CD8-positive, alpha-beta memory T cell (primary cell): ENCODE results near the gene STARD5. TPM values are rescaled to one million over a fixed set of nuclear protein-coding genes. Genes with fewer than 3 reads are reported as not detected.

Experiments used
- CTCF ChIA-PET: fragments of 350-600 bp; sonication (Branson Sonifier 250); formaldehyde crosslinking; loops from one replicate; lab custom pipeline; 2021; ENCODE audit warnings: antibody characterized with exemption; lab: Charles Lee
- POLR2A ChIA-PET: fragments of 350-600 bp; sonication (Branson Sonifier 250); formaldehyde crosslinking; loops from one replicate; lab custom pipeline; 2021; ENCODE audit warnings: antibody characterized with exemption; lab: Charles Lee
- DNase-seq, 5 donors: peaks; one replicate each; pipeline versions ENCODE4 v3.0.0 to v3.0.0-alpha.2; 2020 to 2022; ENCODE audit warnings: mixed read lengths in 1 of 5
- H3K27ac ChIP-seq: one replicate; pipeline ENCODE4 v1.7.0; 2013; ENCODE audit warnings: low read depth, mild to moderate bottlenecking, low read length, moderate library complexity
- H3K27me3 ChIP-seq: 2 replicates; pipeline ENCODE4 v1.7.0; 2013; ENCODE audit warnings: low read length, mild to moderate bottlenecking; ENCODE audit not compliant: insufficient read depth, poor library complexity, severe bottlenecking
- H3K36me3 ChIP-seq: 2 replicates; pipeline ENCODE4 v1.7.0; 2013; ENCODE audit warnings: mild to moderate bottlenecking, low read length, moderate library complexity; ENCODE audit not compliant: insufficient read depth
- H3K4me1 ChIP-seq: 2 replicates; pipeline ENCODE4 v1.7.0; 2013; ENCODE audit warnings: mild to moderate bottlenecking, low read length, moderate library complexity; ENCODE audit not compliant: insufficient read depth
- H3K4me3 ChIP-seq: 2 replicates; pipeline ENCODE4 v1.7.0; 2013; ENCODE audit warnings: mild to moderate bottlenecking, low read length
- H3K9me3 ChIP-seq: 2 replicates; pipeline ENCODE4 v1.7.0; 2013; ENCODE audit warnings: mild to moderate bottlenecking, low read length
- H3K27ac Mint-ChIP-seq, 8 donors: one replicate each; pipeline ENCODE4 v1.8.0; 2020 to 2021; ENCODE audit warnings: mixed read lengths in 8 of 8, mild to moderate bottlenecking in 6 of 8, inconsistent platforms in 3 of 8, moderate library complexity in 3 of 8
- H3K27me3 Mint-ChIP-seq, 2 donors: one replicate each; pipeline ENCODE4 v1.8.0; 2020 to 2021; ENCODE audit warnings: mixed read lengths in 2 of 2, mild to moderate bottlenecking in 1 of 2, moderate library complexity in 1 of 2
- H3K36me3 Mint-ChIP-seq, 3 donors: one replicate each; pipeline ENCODE4 v1.8.0; 2020 to 2021; ENCODE audit warnings: mixed read lengths in 3 of 3, inconsistent platforms in 1 of 3, mild to moderate bottlenecking in 1 of 3
- H3K4me1 Mint-ChIP-seq, 3 donors: one replicate each; pipeline ENCODE4 v1.8.0; 2020 to 2021; ENCODE audit warnings: mixed read lengths in 3 of 3, inconsistent platforms in 1 of 3, mild to moderate bottlenecking in 1 of 3
- H3K4me3 Mint-ChIP-seq, 7 donors: one replicate each; pipeline ENCODE4 v1.8.0; 2020 to 2021; ENCODE audit warnings: mixed read lengths in 7 of 7, mild to moderate bottlenecking in 6 of 7, moderate library complexity in 4 of 7, inconsistent platforms in 2 of 7
- H3K9me3 Mint-ChIP-seq, 5 donors: one replicate each; pipeline ENCODE4 v1.8.0; 2020 to 2022; ENCODE audit warnings: mixed read lengths in 5 of 5, mild to moderate bottlenecking in 3 of 5, moderate library complexity in 2 of 5, inconsistent platforms in 1 of 5
- polyA plus RNA-seq: library from polyadenylated mRNA; unstranded; fragments of 300-500 nt; fragmentation: Illumina TruSeq; gene quantifications from one replicate; pipeline ENCODE4 v1.2.3, GENCODE V29; 2021
- total RNA-seq, 2 experiments: library from RNA; stranded (reverse); gene quantifications; one replicate each; pipeline ENCODE4 v1.2.3, GENCODE V29; 2021

Gene STARD5
- total and polyA plus RNA-seq, 3 experiments from 2014 or later = 2.6 to 5.8 (median 4.4) TPM

- Mint-ChIP-seq H3K9me3 (no peaks in the 10 kb centered on the region), H3K27ac (peak overlapping the region in 5 of 8 donors; percentile 29 to 96 (median 57)), H3K4me1 (peaks cover 30 to 69% (median 40%) of the 10 kb centered on the region in 3 donors), H3K36me3 (peaks cover 0 to 65% (median 3%) of the 10 kb centered on the region in 3 donors), H3K27me3 (no peaks in the 10 kb centered on the region), H3K4me3 (no peak overlapping the region)
- ChIA-PET POLR2A (interaction anchor here (0.8 kb wide), 1 partner anchor 11 kb away, joined by 5 read pairs; no protein-coding TSS in a partner anchor), CTCF (interaction anchor here (1.2 kb wide), 1 partner anchor 48 kb away, joined by 3 read pairs; no protein-coding TSS in a partner anchor)
- Histone ChIP-seq H3K4me3 (no peak overlapping the region), H3K4me1 (peaks cover 36% of the 10 kb centered on the region), H3K9me3 (no peaks in the 10 kb centered on the region), H3K27me3 (no peaks in the 10 kb centered on the region), H3K36me3 (peaks cover 12% of the 10 kb centered on the region), H3K27ac (no peak overlapping the region)
- DNase-seq = no peak
Measured at GRCh38 chr15:81317642-81318017, 6.3 kb downstream of the STARD5 start.

DNA sequence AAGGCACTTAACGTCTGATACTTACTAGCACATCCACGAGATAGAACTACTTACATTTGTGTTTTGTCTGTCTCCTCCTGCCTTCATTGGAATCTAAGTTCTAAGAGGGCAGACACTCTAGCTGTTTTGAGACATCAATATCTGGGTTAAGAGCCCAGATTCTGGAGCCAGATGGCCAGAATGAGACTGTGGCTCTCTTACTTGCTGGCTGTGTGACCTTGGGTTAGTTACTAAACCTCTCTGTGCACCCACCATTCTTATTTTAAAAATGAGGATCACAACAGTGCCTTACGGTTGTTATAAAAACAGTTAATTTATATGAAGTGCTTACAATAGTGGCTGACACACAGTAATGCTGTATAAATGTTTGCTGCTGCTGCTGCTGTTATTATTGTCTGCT is 7.7 kb downstream of the STARD5 start:
- Mint-ChIP-seq H3K4me1 (peaks cover 38 to 73% (median 46%) of the 10 kb centered on the region in 3 donors), H3K27ac (peak overlapping the region; percentile 80 to 99 (median 90))
- CTCF ChIA-PET = no interaction called here

GRCh38 chr15:81315452-81316175 is 8.3 kb downstream of the STARD5 start:
- DNase-seq = peak in 4 of 5 donors; percentile 31 to 59 (median 45)
- H3K4me1 ChIP-seq = peaks cover 49% of the 10 kb centered on the region
- Mint-ChIP-seq H3K4me3 (peak overlapping the region in 5 of 7 donors; percentile 4 to 66 (median 19)), H3K36me3 (peaks cover 0 to 80% (median 3%) of the 10 kb centered on the region in 3 donors), H3K27me3 (no peaks in the 10 kb centered on the region), H3K9me3 (no peaks in the 10 kb centered on the region), H3K27ac (peak overlapping the region; percentile 80 to 99 (median 93)), H3K4me1 (peaks cover 45 to 80% (median 53%) of the 10 kb centered on the region in 3 donors)
- no peak overlapping the region for H3K4me3 ChIP-seq
- H3K36me3 ChIP-seq = peaks cover 12% of the 10 kb centered on the region
- H3K27me3 ChIP-seq = no peaks in the 10 kb centered on the region
- H3K9me3 ChIP-seq = no peaks in the 10 kb centered on the region
- CTCF ChIA-PET = interaction anchor here (1.0 kb wide), 1 partner anchor 40 kb away, joined by 3 read pairs; no protein-coding TSS in a partner anchor
- H3K27ac ChIP-seq = peak overlapping the region; percentile 17
- POLR2A ChIA-PET = interaction anchor here (0.6 to 1.0 kb wide), 2 partner anchors 9 to 13 kb away, joined by 3 to 4 read pairs; no protein-coding TSS in a partner anchor

More for the DNA sequence above, 7.7 kb downstream of the STARD5 start:
- Histone ChIP-seq H3K4me3 (no peak overlapping the region), H3K4me1 (peaks cover 43% of the 10 kb centered on the region), H3K27me3 (no peaks in the 10 kb centered on the region), H3K9me3 (no peaks in the 10 kb centered on the region), H3K36me3 (peaks cover 12% of the 10 kb centered on the region), H3K27ac (peak overlapping the region; percentile 17)
- H3K9me3 Mint-ChIP-seq = no peaks in the 10 kb centered on the region
- POLR2A ChIA-PET = no interaction called here
- peaks cover 0 to 75% (median 3%) of the 10 kb centered on the region in 3 donors for H3K36me3 Mint-ChIP-seq
- H3K27me3 Mint-ChIP-seq = no peaks in the 10 kb centered on the region
- DNase-seq = no peak
- H3K4me3 Mint-ChIP-seq = peak overlapping the region in 4 of 7 donors; percentile 7 to 54 (median 17)

- Histone ChIP-seq H3K27me3 (no peaks in the 10 kb centered on the region), H3K4me3 (no peak overlapping the region), H3K9me3 (no peaks in the 10 kb centered on the region), H3K27ac (no peak overlapping the region), H3K36me3 (peaks cover 23% of the 10 kb centered on the region), H3K4me1 (peaks cover 49% of the 10 kb centered on the region)
- no peaks in the 10 kb centered on the region for H3K27me3 Mint-ChIP-seq
- POLR2A ChIA-PET = interaction anchor here (0.7 to 1.2 kb wide), 3 partner anchors 11 to 19 kb away, joined by 3 to 10 read pairs (median 8); no protein-coding TSS in a partner anchor
- CTCF ChIA-PET = no interaction called here
- no peak for DNase-seq
- H3K36me3 Mint-ChIP-seq = peaks cover 4 to 82% (median 10%) of the 10 kb centered on the region in 3 donors
- H3K9me3 Mint-ChIP-seq = no peaks in the 10 kb centered on the region
- H3K4me1 Mint-ChIP-seq = peaks cover 56 to 86% (median 65%) of the 10 kb centered on the region in 3 donors
- H3K27ac Mint-ChIP-seq = peak overlapping the region; percentile 83 to 99 (median 92)
- no peak overlapping the region for H3K4me3 Mint-ChIP-seq
Measured at GRCh38 chr15:81314378-81314777, 9.6 kb downstream of the STARD5 start.

GRCh38 chr15:81313686-81314085 is 10.3 kb downstream of the STARD5 start:
- Mint-ChIP-seq H3K27me3 (no peaks in the 10 kb centered on the region), H3K4me1 (peaks cover 61 to 88% (median 71%) of the 10 kb centered on the region in 3 donors), H3K27ac (peak overlapping the region in 5 of 8 donors; percentile 57 to 99 (median 97)), H3K9me3 (no peaks in the 10 kb centered on the region), H3K4me3 (no peak overlapping the region), H3K36me3 (peaks cover 10 to 82% (median 17%) of the 10 kb centered on the region in 3 donors)
- Histone ChIP-seq H3K4me1 (peaks cover 49% of the 10 kb centered on the region), H3K36me3 (peaks cover 29% of the 10 kb centered on the region), H3K27me3 (no peaks in the 10 kb centered on the region), H3K27ac (no peak overlapping the region), H3K9me3 (no peaks in the 10 kb centered on the region), H3K4me3 (no peak overlapping the region)
- CTCF ChIA-PET = no interaction called here
- no peak for DNase-seq
- POLR2A ChIA-PET = interaction anchor here (1.2 kb wide), 2 partner anchors 11 to 17 kb away, joined by 3 to 10 read pairs; no protein-coding TSS in a partner anchor

GRCh38 chr15:81312790-81313543 is 11.0 kb downstream of the STARD5 start:
- Histone ChIP-seq H3K36me3 (peaks cover 31% of the 10 kb centered on the region), H3K4me1 (peaks cover 49% of the 10 kb centered on the region), H3K27ac (no peak overlapping the region), H3K9me3 (no peaks in the 10 kb centered on the region), H3K27me3 (no peaks in the 10 kb centered on the region), H3K4me3 (no peak overlapping the region)
- H3K27ac Mint-ChIP-seq = peak overlapping the region; percentile 34 to 99 (median 86)
- peaks cover 10 to 82% (median 17%) of the 10 kb centered on the region in 3 donors for H3K36me3 Mint-ChIP-seq
- no peaks in the 10 kb centered on the region for H3K9me3 Mint-ChIP-seq
- no peak for DNase-seq
- no peak overlapping the region for H3K4me3 Mint-ChIP-seq
- ChIA-PET POLR2A (no interaction called here), CTCF (no interaction called here)
- peaks cover 61 to 88% (median 73%) of the 10 kb centered on the region in 3 donors for H3K4me1 Mint-ChIP-seq
- H3K27me3 Mint-ChIP-seq = no peaks in the 10 kb centered on the region

GRCh38 chr15:81311752-81312464 is 12.0 kb downstream of the STARD5 start:
- H3K27ac ChIP-seq = no peak overlapping the region
- Mint-ChIP-seq H3K36me3 (peaks cover 10 to 84% (median 22%) of the 10 kb centered on the region in 3 donors), H3K4me3 (no peak overlapping the region), H3K9me3 (no peaks in the 10 kb centered on the region), H3K27me3 (no peaks in the 10 kb centered on the region), H3K27ac (peak overlapping the region; percentile 59 to 99 (median 82)), H3K4me1 (peaks cover 64 to 93% (median 83%) of the 10 kb centered on the region in 3 donors)
- peaks cover 48% of the 10 kb centered on the region for H3K4me1 ChIP-seq
- no peaks in the 10 kb centered on the region for H3K27me3 ChIP-seq
- no peaks in the 10 kb centered on the region for H3K9me3 ChIP-seq
- no peak for DNase-seq
- H3K36me3 ChIP-seq = peaks cover 36% of the 10 kb centered on the region
- ChIA-PET POLR2A (interaction anchor here (1.0 to 1.2 kb wide), 4 partner anchors 11 to 36 kb away, joined by 3 to 6 read pairs (median 4); partner anchors contain the start of gene STARD5), CTCF (interaction anchor here (1.5 to 1.7 kb wide), 3 partner anchors 10 to 37 kb away, joined by 4 read pairs; no protein-coding TSS in a partner anchor)
- H3K4me3 ChIP-seq = no peak overlapping the region
